Peyer's patch (tissue), 4 donors: ENCODE measurements around the gene PLEKHG2. TPM values are rescaled to one million over a fixed set of nuclear protein-coding genes. Genes with fewer than 3 reads are reported as not detected.

ENCODE experiments used
- DNase-seq, 3 donors: peaks; one replicate each; pipeline ENCODE4 v3.0.0-alpha.2; 2017 to 2019
- H3K27ac ChIP-seq, 4 donors: fragments of 200-600 bp; sonication (generic); one replicate each; pipeline ENCODE4 v1.5.1; 2016 to 2019
- H3K27me3 ChIP-seq, 2 donors: fragments of 200-600 bp; sonication (generic); one replicate each; pipeline ENCODE4 v1.5.1; 2019
- H3K36me3 ChIP-seq, 3 donors: fragments of 200-600 bp; sonication (generic); one replicate each; pipeline ENCODE4 v1.5.1; 2016 to 2019
- H3K4me1 ChIP-seq, 4 donors: fragments of 200-600 bp; sonication (generic); one replicate each; pipeline ENCODE4 v1.5.1; 2016 to 2019
- H3K4me3 ChIP-seq, 4 donors: fragments of 200-600 bp; sonication (generic); 1 replicate in 3 of 4; 2 replicates in 1 of 4; pipeline ENCODE4 v1.5.1; 2016 to 2019; ENCODE audit warnings: mild to moderate bottlenecking in 1 of 4
- H3K9me3 ChIP-seq, 4 donors: fragments of 200-600 bp; sonication (generic); one replicate each; pipeline ENCODE4 v1.5.1; 2016 to 2019; ENCODE audit warnings: mild to moderate bottlenecking in 1 of 4
- CTCF ChIP-seq, 6 experiments: fragments of 450-650 bp in 4 of 6; fragments of 200-600 bp in 2 of 6; sonication (generic) in 1 of 6; IDR thresholded peaks; one replicate each; pipeline ENCODE4 v1.5.1; 2017 to 2019; ENCODE audit warnings: antibody characterized with exemption in 6 of 6, mild to moderate bottlenecking in 3 of 6, moderate library complexity in 1 of 6
- POLR2A ChIP-seq, 2 donors: fragments of 450-650 bp; IDR thresholded peaks; one replicate each; pipeline ENCODE4 v1.5.1; 2017; ENCODE audit warnings: antibody characterized with exemption in 2 of 2, mild to moderate bottlenecking in 2 of 2, moderate library complexity in 2 of 2
- total RNA-seq, 4 donors: library from RNA; depleted of rRNA; stranded (reverse); fragments of >200 nt; gene quantifications; one replicate each; pipeline ENCODE4 v1.1.0, GENCODE V29; 2016

Gene PLEKHG2
- total RNA-seq, 4 donors from 2014 or later: 7.7 to 42.1 (median 16.1) TPM

GRCh38 chr19:39463403-39463802 lies 50.9 kb downstream of the PLEKHG2 start:
- no peaks in the 10 kb centered on the region for H3K9me3 ChIP-seq
- TF ChIP-seq CTCF (IDR thresholded peaks at IDR 0.05) (no peak), POLR2A (IDR thresholded peaks at IDR 0.05) (no peak)
- H3K4me3 ChIP-seq: no peak overlapping the region
- DNase-seq: no peak
- H3K27ac ChIP-seq: no peak overlapping the region
- H3K27me3 ChIP-seq: no peaks in the 10 kb centered on the region
- no peaks in the 10 kb centered on the region for H3K4me1 ChIP-seq
- H3K36me3 ChIP-seq: peaks cover 0 to 86% (median 0%) of the 10 kb centered on the region in 3 donors

- peaks cover 0 to 86% (median 0%) of the 10 kb centered on the region in 3 donors for H3K36me3 ChIP-seq
- DNase-seq: no peak
- no peak overlapping the region for H3K4me3 ChIP-seq
- no peaks in the 10 kb centered on the region for H3K4me1 ChIP-seq
- H3K27ac ChIP-seq: no peak overlapping the region
- no peaks in the 10 kb centered on the region for H3K9me3 ChIP-seq
- no peak for TF ChIP-seq CTCF (IDR thresholded peaks at IDR 0.05)
- TF ChIP-seq POLR2A (IDR thresholded peaks at IDR 0.05): no peak
- H3K27me3 ChIP-seq: no peaks in the 10 kb centered on the region
These were observed 53.7 kb downstream of the PLEKHG2 start for GRCh38 chr19:39465956-39466747.

GRCh38 chr19:39467941-39468340 lies 55.5 kb downstream of the PLEKHG2 start:
- Histone ChIP-seq H3K27me3 (no peaks in the 10 kb centered on the region), H3K27ac (no peak overlapping the region), H3K4me3 (no peak overlapping the region), H3K36me3 (peaks cover 0 to 100% (median 0%) of the 10 kb centered on the region in 3 donors), H3K4me1 (no peaks in the 10 kb centered on the region), H3K9me3 (no peaks in the 10 kb centered on the region)
- no peak for TF ChIP-seq POLR2A (IDR thresholded peaks at IDR 0.05)
- TF ChIP-seq CTCF (IDR thresholded peaks at IDR 0.05): no peak
- no peak for DNase-seq

GRCh38 chr19:39469036-39469435 lies 56.6 kb downstream of the PLEKHG2 start:
- no peak for DNase-seq
- Histone ChIP-seq H3K9me3 (no peaks in the 10 kb centered on the region), H3K27me3 (no peaks in the 10 kb centered on the region), H3K4me3 (no peak overlapping the region), H3K36me3 (peaks cover 0 to 100% (median 0%) of the 10 kb centered on the region in 3 donors), H3K27ac (no peak overlapping the region), H3K4me1 (no peaks in the 10 kb centered on the region)
- TF ChIP-seq POLR2A (IDR thresholded peaks at IDR 0.05): no peak
- no peak for TF ChIP-seq CTCF (IDR thresholded peaks at IDR 0.05)

DNA sequence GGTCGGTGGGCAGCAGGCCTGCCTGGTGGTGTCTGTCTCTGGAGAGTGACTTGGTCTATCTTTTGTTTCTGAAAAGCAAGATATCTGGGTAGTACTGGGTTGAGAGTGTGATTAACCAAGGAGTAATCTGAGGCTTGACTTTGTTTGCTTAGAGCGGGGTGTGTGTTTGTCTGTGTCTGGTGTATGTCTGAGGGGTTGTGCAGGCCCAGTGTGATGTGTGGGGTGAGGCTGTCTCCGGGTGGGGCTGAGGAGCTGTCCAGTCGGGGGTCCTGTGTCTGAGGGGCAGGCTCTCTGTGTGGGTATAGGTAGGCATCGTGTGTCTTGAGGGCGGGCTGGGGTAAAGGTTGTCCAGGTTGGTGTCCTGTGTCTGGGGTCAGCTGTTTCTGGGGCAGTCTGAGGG lies 57.1 kb downstream of the PLEKHG2 start:
- Histone ChIP-seq H3K4me1 (no peaks in the 10 kb centered on the region), H3K4me3 (no peak overlapping the region), H3K27me3 (no peaks in the 10 kb centered on the region), H3K36me3 (peaks cover 0 to 100% (median 0%) of the 10 kb centered on the region in 3 donors), H3K27ac (no peak overlapping the region), H3K9me3 (no peaks in the 10 kb centered on the region)
- TF ChIP-seq CTCF (IDR thresholded peaks at IDR 0.05): no peak
- TF ChIP-seq POLR2A (IDR thresholded peaks at IDR 0.05): no peak
- no peak for DNase-seq
